GM18951 (cell line): ENCODE measurements around the gene RIMBP2.

Experiments used
- POLR2A ChIP-seq: IDR thresholded peaks from 4 replicates; pipeline ENCODE4 v1.6.1; 2011; ENCODE audit warnings: mild to moderate bottlenecking; ENCODE audit not compliant: insufficient read length, insufficient read depth; ENCODE audit errors: extremely low read depth
- in situ Hi-C: fragments of 300-500 bp; cut with MboI; formaldehyde crosslinking; loops from one replicate; pipeline ENCODE4 v1.12.0; 2022; ENCODE audit warnings: low sequenced_read_pairs, mixed read lengths, inconsistent platforms; ENCODE audit not compliant: unreplicated experiment

RIMBP2 gene

GRCh38 chr12:130384234-130384633 lies 331.9 kb downstream of the RIMBP2 start:
- in situ Hi-C loops: no loop called here
- TF ChIP-seq POLR2A: no peak

- in situ Hi-C loops: no loop called here
- TF ChIP-seq POLR2A: no peak
Observed at GRCh38 chr12:130382818-130383217, 333.3 kb downstream of the RIMBP2 start.

GRCh38 chr12:130375296-130376287 lies 340.5 kb downstream of the RIMBP2 start:
- in situ Hi-C loops: no loop called here
- no peak for TF ChIP-seq POLR2A

- TF ChIP-seq POLR2A: no peak
- in situ Hi-C loops: no loop called here
Observed at GRCh38 chr12:130374083-130374482, 342.0 kb downstream of the RIMBP2 start.

- in situ Hi-C loops: no loop called here
- no peak for TF ChIP-seq POLR2A
Observed at GRCh38 chr12:130372936-130373335, 343.2 kb downstream of the RIMBP2 start.

- in situ Hi-C loops: no loop called here
- TF ChIP-seq POLR2A: no peak
Observed at GRCh38 chr12:130371296-130371695, 344.8 kb downstream of the RIMBP2 start.

- in situ Hi-C loops: no loop called here
Observed at GRCh38 chr12:130369816-130370215, 346.3 kb downstream of the RIMBP2 start.

GRCh38 chr12:130367523-130367922 lies 348.6 kb downstream of the RIMBP2 start:
- in situ Hi-C loops: no loop called here
- no peak for TF ChIP-seq POLR2A

More at GRCh38 chr12:130369816-130370215, 346.3 kb downstream of the RIMBP2 start:
- no peak for TF ChIP-seq POLR2A

GRCh38 chr12:130367003-130367402 lies 349.1 kb downstream of the RIMBP2 start:
- TF ChIP-seq POLR2A: no peak
- in situ Hi-C loops: no loop called here

GRCh38 chr12:130366159-130366558 lies 349.9 kb downstream of the RIMBP2 start:
- in situ Hi-C loops: no loop called here
- no peak for TF ChIP-seq POLR2A

GRCh38 chr12:130364578-130364977 lies 351.5 kb downstream of the RIMBP2 start:
- no peak for TF ChIP-seq POLR2A
- in situ Hi-C loops: no loop called here

- in situ Hi-C loops: no loop called here
Observed at GRCh38 chr12:130362060-130362459, 354.0 kb downstream of the RIMBP2 start.

GRCh38 chr12:130357729-130358330 lies 358.3 kb downstream of the RIMBP2 start:
- in situ Hi-C loops: no loop called here
- no peak for TF ChIP-seq POLR2A

More at GRCh38 chr12:130362060-130362459, 354.0 kb downstream of the RIMBP2 start:
- no peak for TF ChIP-seq POLR2A

GRCh38 chr12:130357241-130357640 lies 358.9 kb downstream of the RIMBP2 start:
- no peak for TF ChIP-seq POLR2A
- in situ Hi-C loops: no loop called here
